GM12865 (cell line): Measurements from ENCODE around the gene TNF.
A peak's percentile ranks its signal among the peaks of the same experiment; 100 is the strongest.
"Not testable (repeated sequence)": the region's sequence is repeated elsewhere in the genome, so short reads cannot be mapped to it uniquely, and the experiment has no call there.

Experiments
- DNase-seq: peaks from one replicate; pipeline ENCODE4 v3.0.0; 2010; ENCODE audit warnings: low read depth
- H3K4me3 ChIP-seq: 2 replicates; pipeline ENCODE4 v1.5.1; 2011; ENCODE audit warnings: mild to moderate bottlenecking, low read depth, low read length, control low read depth
- CTCF ChIP-seq: IDR thresholded peaks from 2 replicates; pipeline ENCODE4 v1.5.1; 2011; ENCODE audit warnings: low read length, control low read depth, low read depth, inconsistent platforms; ENCODE audit not compliant: insufficient read depth; ENCODE audit errors: missing control alignments

Gene TNF

GRCh38 chr6:31582230-31582643 lies 6.9 kb downstream of the TNF start, which contains the start of gene LTB:
TSS of gene LTB (minus strand) at chr6:31582424. CDS start at chr6:31582417, 7 bp downstream.
- DNase-seq = peak; percentile 55
- TF ChIP-seq CTCF = no peak
- peak within 1 kb of the TSS; percentile 84 for H3K4me3 ChIP-seq

GRCh38 chr6:31585491-31585890 lies 10.1 kb downstream of the TNF start:
- peak; percentile 83 for DNase-seq
- TF ChIP-seq CTCF = peak; percentile 62
- no peak overlapping the region for H3K4me3 ChIP-seq

- peak within 1 kb of the TSS; percentile 52 for H3K4me3 ChIP-seq
- TF ChIP-seq CTCF = no peak
- DNase-seq = no peak
Measured at GRCh38 chr6:31586008-31586407, 10.6 kb downstream of the TNF start, which contains the start of gene LST1. TSS of gene LST1 (plus strand) at chr6:31586277. CDS start at chr6:31587300, 1,023 bp downstream.

- no peak for TF ChIP-seq CTCF
- peak; percentile 45 for DNase-seq
- H3K4me3 ChIP-seq = peak overlapping the region; percentile 52
Measured at GRCh38 chr6:31586599-31587281, 11.4 kb downstream of the TNF start.

- TF ChIP-seq CTCF = no peak
- peak; percentile 49 for DNase-seq
- H3K4me3 ChIP-seq = peak overlapping the region; percentile 52
Measured at GRCh38 chr6:31587791-31588777, 12.7 kb downstream of the TNF start.

- TF ChIP-seq CTCF = no peak
- DNase-seq = no peak
- no peak overlapping the region for H3K4me3 ChIP-seq
Measured at GRCh38 chr6:31588871-31589650, 13.7 kb downstream of the TNF start.

- not testable (repeated sequence) for DNase-seq, H3K4me3 ChIP-seq
Measured at GRCh38 chr6:31590691-31591090, 15.3 kb downstream of the TNF start.
